ENCODE results near the gene SNRNP70.
A peak's percentile ranks its signal among the peaks of the same experiment; 100 is the strongest.

The SNRNP70 gene

GRCh38 chr19:49129238-49129583 lies 44.0 kb downstream of the SNRNP70 start:
- H3K4me3 ChIP-seq = no peak overlapping the region
- TF ChIP-seq CTCF (IDR thresholded peaks at IDR 0.05) = no peak
- no peak overlapping the region for H3K27ac ChIP-seq
- no peak for DNase-seq (ENCODE audit: low spot score)

- H3K27ac ChIP-seq = no peak overlapping the region
- no peak overlapping the region for H3K4me3 ChIP-seq
- TF ChIP-seq CTCF (IDR thresholded peaks at IDR 0.05) = no peak
- DNase-seq (ENCODE audit: low spot score) = no peak
These were observed 45.1 kb downstream of the SNRNP70 start for GRCh38 chr19:49130325-49130724.

- DNase-seq (ENCODE audit: low spot score) = no peak
- Histone ChIP-seq H3K27ac (peak overlapping the region in 1 of 2 donors; percentile 11), H3K4me3 (peak overlapping the region; percentile 30)
- no peak for TF ChIP-seq CTCF (IDR thresholded peaks at IDR 0.05)
These were observed 47.8 kb downstream of the SNRNP70 start for GRCh38 chr19:49132974-49133609.

- DNase-seq (ENCODE audit: low spot score) = no peak
- TF ChIP-seq CTCF (IDR thresholded peaks at IDR 0.05) = no peak
- Histone ChIP-seq H3K27ac (peak overlapping the region in 1 of 2 donors; percentile 11), H3K4me3 (peak overlapping the region; percentile 30)
These were observed 48.6 kb downstream of the SNRNP70 start for GRCh38 chr19:49133621-49134454.

- H3K4me3 ChIP-seq = no peak overlapping the region
- no peak for TF ChIP-seq CTCF (IDR thresholded peaks at IDR 0.05)
- DNase-seq (ENCODE audit: low spot score) = no peak
- H3K27ac ChIP-seq = no peak overlapping the region
These were observed 50.4 kb downstream of the SNRNP70 start for GRCh38 chr19:49135686-49136085.

- peak overlapping the region in 1 of 2 donors; percentile 64 for H3K27ac ChIP-seq
- DNase-seq (ENCODE audit: low spot score) = no peak
These were observed 51.5 kb downstream of the SNRNP70 start for GRCh38 chr19:49136771-49137171.

More at GRCh38 chr19:49136771-49137171, 51.5 kb downstream of the SNRNP70 start:
- TF ChIP-seq CTCF (IDR thresholded peaks at IDR 0.05) = no peak
- H3K4me3 ChIP-seq = no peak overlapping the region

All from coronary artery (tissue), 2 donors.